Measurements from ENCODE around the gene CYP17A1. TPM values are rescaled to one million over a fixed set of nuclear protein-coding genes. Genes with fewer than 3 reads are reported as not detected.

Gene CYP17A1
- total RNA-seq, 4 donors from 2014 or later: 4.0 to 29.1 (median 15.9) TPM

DNA sequence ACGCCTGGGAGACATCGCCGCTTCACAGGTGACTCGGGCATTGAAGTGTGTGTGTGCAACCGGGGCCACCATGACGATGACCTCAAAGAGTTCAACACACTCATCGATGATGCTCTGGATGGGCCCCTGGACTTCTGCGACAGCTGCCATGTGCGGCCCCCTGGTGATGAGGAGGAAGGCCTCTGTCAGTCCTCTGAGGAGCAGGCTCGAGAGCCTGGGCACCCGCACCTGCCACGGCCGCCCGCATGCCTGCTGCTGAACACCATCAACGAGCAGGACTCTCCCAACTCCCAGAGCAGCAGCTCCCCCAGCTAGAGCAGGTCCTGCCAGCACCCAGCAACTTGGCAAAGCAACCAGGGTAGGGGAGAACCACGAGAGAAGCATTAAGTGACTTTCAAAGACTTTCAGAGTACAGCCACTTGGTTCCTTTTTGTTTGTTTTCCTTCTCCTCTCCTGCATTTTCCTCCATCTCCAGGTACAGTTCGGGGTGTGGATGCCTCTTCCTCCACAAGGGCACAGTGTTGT, 24.1 kb downstream of the CYP17A1 start:
- H3K27ac ChIP-seq: peak overlapping the region; percentile 28 to 78 (median 54)
- whole genome bisulfite sequencing, 2 donors: 85% methylated on average over 16 to 17 of the region's 17 CpGs
- intact Hi-C loops (cut with DNase I): loop anchor here (10.0 kb wide), 1 partner anchor 68 kb away; the partner anchor contains the start of gene WBP1L
- peaks cover 28 to 62% of the 10 kb centered on the region in 2 donors for H3K4me1 ChIP-seq
- no peaks in the 10 kb centered on the region for H3K27me3 ChIP-seq
- DNase-seq: no peak
- TF ChIP-seq, protein P1, sequence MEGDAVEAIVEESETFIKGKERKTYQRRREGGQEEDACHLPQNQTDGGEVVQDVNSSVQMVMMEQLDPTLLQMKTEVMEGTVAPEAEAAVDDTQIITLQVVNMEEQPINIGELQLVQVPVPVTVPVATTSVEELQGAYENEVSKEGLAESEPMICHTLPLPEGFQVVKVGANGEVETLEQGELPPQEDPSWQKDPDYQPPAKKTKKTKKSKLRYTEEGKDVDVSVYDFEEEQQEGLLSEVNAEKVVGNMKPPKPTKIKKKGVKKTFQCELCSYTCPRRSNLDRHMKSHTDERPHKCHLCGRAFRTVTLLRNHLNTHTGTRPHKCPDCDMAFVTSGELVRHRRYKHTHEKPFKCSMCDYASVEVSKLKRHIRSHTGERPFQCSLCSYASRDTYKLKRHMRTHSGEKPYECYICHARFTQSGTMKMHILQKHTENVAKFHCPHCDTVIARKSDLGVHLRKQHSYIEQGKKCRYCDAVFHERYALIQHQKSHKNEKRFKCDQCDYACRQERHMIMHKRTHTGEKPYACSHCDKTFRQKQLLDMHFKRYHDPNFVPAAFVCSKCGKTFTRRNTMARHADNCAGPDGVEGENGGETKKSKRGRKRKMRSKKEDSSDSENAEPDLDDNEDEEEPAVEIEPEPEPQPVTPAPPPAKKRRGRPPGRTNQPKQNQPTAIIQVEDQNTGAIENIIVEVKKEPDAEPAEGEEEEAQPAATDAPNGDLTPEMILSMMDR (IDR thresholded peaks at IDR 0.05): no peak
- TF ChIP-seq POLR2A (IDR thresholded peaks at IDR 0.05): no peak
- peaks cover 45 to 49% of the 10 kb centered on the region in 2 donors for H3K36me3 ChIP-seq
- no peak overlapping the region for H3K4me3 ChIP-seq (replicated peaks in 1 of 3)
- no peaks in the 10 kb centered on the region for H3K9me3 ChIP-seq

DNA sequence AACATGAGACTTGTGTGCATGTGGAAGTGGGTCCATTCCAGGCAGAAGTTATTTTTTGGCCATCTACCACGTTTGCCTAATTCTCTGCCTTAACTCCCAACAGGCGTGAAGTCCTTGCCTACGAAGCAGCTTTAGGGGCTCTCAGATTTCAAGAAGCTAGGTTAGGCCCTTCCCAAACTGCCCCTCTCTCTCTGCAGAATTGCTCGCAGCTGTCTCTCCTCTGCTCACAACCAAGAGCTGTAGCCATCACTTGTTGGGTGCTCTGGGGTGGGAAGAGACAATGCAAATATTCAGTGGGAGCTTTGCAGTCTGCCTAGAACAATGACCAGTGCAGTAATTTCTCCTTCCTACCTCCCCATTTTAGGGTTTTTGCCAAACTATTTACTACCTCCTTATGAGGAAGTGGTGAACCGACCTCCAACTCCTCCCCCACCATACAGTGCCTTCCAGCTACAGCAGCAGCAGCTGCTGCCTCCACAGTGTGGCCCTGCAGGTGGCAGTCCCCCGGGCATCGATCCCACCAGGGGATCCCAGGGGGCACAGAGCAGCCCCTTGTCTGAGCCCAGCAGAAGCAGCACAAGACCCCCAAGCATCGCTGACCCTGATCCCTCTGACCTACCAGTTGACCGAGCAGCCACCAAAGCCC, 24.9 kb downstream of the CYP17A1 start:
- no peak for DNase-seq
- Histone ChIP-seq H3K4me3 (replicated peaks in 1 of 3) (no peak overlapping the region), H3K4me1 (peaks cover 28 to 55% of the 10 kb centered on the region in 2 donors), H3K9me3 (no peaks in the 10 kb centered on the region), H3K27me3 (no peaks in the 10 kb centered on the region), H3K27ac (peak overlapping the region; percentile 13 to 78 (median 64)), H3K36me3 (peaks cover 45 to 49% of the 10 kb centered on the region in 2 donors)
- TF ChIP-seq, protein P1 (IDR thresholded peaks at IDR 0.05): no peak
- no peak for TF ChIP-seq POLR2A (IDR thresholded peaks at IDR 0.05)
- intact Hi-C loops (cut with DNase I): loop anchor here (10.0 kb wide), 1 partner anchor 68 kb away; the partner anchor contains the start of gene WBP1L
- 78 to 83% methylated on average over 7 to 8 of the region's 9 CpGs for WGBS, 2 donors

DNA sequence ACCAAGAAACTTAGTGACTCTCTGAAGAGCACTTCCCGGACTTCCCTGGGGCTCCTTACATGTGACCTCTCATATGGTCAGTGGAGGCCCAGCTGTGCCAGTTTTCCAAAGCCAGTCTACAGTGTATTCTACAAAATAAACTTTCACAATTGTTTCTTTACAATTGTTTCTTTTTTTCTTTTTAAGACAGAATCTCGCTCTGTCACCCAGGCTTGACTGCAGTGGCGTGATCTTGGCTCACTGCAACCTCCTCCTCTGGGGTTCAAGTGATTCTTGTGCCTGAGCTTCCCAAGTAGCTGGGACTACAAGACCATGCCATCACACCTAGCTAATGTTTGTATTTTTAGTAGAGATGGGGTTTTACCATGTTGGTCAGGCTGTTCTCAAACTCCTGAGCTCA, 25.9 kb downstream of the CYP17A1 start:
- H3K36me3 ChIP-seq: peaks cover 45 to 49% of the 10 kb centered on the region in 2 donors

DNA sequence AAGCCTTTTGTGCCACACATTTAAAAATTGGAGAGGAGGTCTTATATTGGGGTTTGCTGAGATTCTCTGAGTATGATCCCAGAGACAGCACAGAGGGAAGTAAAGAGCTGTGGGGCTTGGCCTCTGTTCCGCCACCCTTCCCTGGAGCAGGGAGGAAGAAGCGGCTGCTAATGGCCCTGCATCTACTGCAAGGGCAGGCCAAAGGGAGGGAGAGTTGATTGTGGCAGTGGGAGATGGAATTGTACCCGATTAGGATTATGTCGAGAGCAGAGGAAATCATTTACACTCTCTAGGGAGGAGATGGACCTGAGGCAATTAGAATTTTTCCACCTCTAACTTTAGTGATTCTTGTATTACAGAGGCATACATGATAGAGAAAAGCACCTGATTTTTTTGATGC, 28.8 kb downstream of the CYP17A1 start:
- TF ChIP-seq, protein P1 (IDR thresholded peaks at IDR 0.05): no peak
- no peak for TF ChIP-seq POLR2A (IDR thresholded peaks at IDR 0.05)
- DNase-seq: no peak
- WGBS, 2 donors: 74% methylated on average over 4 of the region's 4 CpGs
- H3K4me1 ChIP-seq: peaks cover 22 to 35% of the 10 kb centered on the region in 2 donors
- peaks cover 30 to 32% of the 10 kb centered on the region in 2 donors for H3K36me3 ChIP-seq
- H3K4me3 ChIP-seq (replicated peaks in 1 of 3): no peak overlapping the region
- no peaks in the 10 kb centered on the region for H3K9me3 ChIP-seq
- H3K27ac ChIP-seq: peak overlapping the region in 1 of 3 donors; percentile 4
- H3K27me3 ChIP-seq: no peaks in the 10 kb centered on the region
- intact Hi-C loops (cut with DNase I): no loop called here

More for the DNA sequence above, 25.9 kb downstream of the CYP17A1 start:
- WGBS, 2 donors: 52 to 60% methylated on average over 3 of the region's 3 CpGs
- Histone ChIP-seq H3K9me3 (no peaks in the 10 kb centered on the region), H3K27ac (peak overlapping the region; percentile 45 to 78 (median 64)), H3K4me3 (replicated peaks in 1 of 3) (no peak overlapping the region), H3K4me1 (peaks cover 29 to 51% of the 10 kb centered on the region in 2 donors), H3K27me3 (no peaks in the 10 kb centered on the region)
- peak; percentile 69 to 75 for DNase-seq
- intact Hi-C loops (cut with DNase I): loop anchor here (10.0 kb wide), 1 partner anchor 67 kb away; the partner anchor contains the start of gene WBP1L
- TF ChIP-seq POLR2A (IDR thresholded peaks at IDR 0.05): no peak
- TF ChIP-seq, protein P1 (IDR thresholded peaks at IDR 0.05): no peak
